Sigmoid colon (tissue), 4 donors: ENCODE data around the gene MTOR.

Experiments
- EP300 ChIP-seq, 4 donors: sonication (generic); formaldehyde crosslinking; IDR thresholded peaks; one replicate each; pipeline ENCODE4 v1.6.1; 2017; ENCODE audit warnings: antibody characterized with exemption in 4 of 4
- POLR2A ChIP-seq, 2 donors: fragments of 450-650 bp; IDR thresholded peaks; one replicate each; pipeline ENCODE4 v1.6.1; 2016; ENCODE audit warnings: antibody characterized with exemption in 2 of 2, mild to moderate bottlenecking in 2 of 2, moderate library complexity in 2 of 2
- POLR2AphosphoS5 ChIP-seq, 4 donors: sonication (generic); formaldehyde crosslinking; IDR thresholded peaks; one replicate each; pipeline ENCODE4 v1.6.1; 2017; ENCODE audit warnings: antibody characterized with exemption in 4 of 4
- TF ChIP-seq, protein P1 (sequence below), 4 experiments: fragments of 450-650 bp in 3 of 4; fragments of 200-600 bp in 1 of 4; IDR thresholded peaks; one replicate each; pipeline ENCODE4 v1.5.1; 2016 to 2019; ENCODE audit warnings: antibody characterized with exemption in 4 of 4, mild to moderate bottlenecking in 3 of 4, moderate library complexity in 2 of 4

- TF ChIP-seq, protein P1, sequence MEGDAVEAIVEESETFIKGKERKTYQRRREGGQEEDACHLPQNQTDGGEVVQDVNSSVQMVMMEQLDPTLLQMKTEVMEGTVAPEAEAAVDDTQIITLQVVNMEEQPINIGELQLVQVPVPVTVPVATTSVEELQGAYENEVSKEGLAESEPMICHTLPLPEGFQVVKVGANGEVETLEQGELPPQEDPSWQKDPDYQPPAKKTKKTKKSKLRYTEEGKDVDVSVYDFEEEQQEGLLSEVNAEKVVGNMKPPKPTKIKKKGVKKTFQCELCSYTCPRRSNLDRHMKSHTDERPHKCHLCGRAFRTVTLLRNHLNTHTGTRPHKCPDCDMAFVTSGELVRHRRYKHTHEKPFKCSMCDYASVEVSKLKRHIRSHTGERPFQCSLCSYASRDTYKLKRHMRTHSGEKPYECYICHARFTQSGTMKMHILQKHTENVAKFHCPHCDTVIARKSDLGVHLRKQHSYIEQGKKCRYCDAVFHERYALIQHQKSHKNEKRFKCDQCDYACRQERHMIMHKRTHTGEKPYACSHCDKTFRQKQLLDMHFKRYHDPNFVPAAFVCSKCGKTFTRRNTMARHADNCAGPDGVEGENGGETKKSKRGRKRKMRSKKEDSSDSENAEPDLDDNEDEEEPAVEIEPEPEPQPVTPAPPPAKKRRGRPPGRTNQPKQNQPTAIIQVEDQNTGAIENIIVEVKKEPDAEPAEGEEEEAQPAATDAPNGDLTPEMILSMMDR (IDR thresholded peaks at IDR 0.05), result no peak
- TF ChIP-seq POLR2AphosphoS5 (IDR thresholded peaks at IDR 0.05), result no peak
- TF ChIP-seq POLR2A (IDR thresholded peaks at IDR 0.05), result no peak
- TF ChIP-seq EP300 (IDR thresholded peaks at IDR 0.05), result no peak
Measured at GRCh38 chr1:11132563-11133293, 129.6 kb downstream of the MTOR start.
